Measurements from ENCODE around the gene CSMD2. TPM values are rescaled to one million over a fixed set of nuclear protein-coding genes. Genes with fewer than 3 reads are reported as not detected.

Gene CSMD2
- total and polyA plus RNA-seq, 2 of the 8 experiments (the other 6 are each of a cell fraction or from before 2014, with no cell fraction given), result 7.0 to 14.7 TPM

DNA sequence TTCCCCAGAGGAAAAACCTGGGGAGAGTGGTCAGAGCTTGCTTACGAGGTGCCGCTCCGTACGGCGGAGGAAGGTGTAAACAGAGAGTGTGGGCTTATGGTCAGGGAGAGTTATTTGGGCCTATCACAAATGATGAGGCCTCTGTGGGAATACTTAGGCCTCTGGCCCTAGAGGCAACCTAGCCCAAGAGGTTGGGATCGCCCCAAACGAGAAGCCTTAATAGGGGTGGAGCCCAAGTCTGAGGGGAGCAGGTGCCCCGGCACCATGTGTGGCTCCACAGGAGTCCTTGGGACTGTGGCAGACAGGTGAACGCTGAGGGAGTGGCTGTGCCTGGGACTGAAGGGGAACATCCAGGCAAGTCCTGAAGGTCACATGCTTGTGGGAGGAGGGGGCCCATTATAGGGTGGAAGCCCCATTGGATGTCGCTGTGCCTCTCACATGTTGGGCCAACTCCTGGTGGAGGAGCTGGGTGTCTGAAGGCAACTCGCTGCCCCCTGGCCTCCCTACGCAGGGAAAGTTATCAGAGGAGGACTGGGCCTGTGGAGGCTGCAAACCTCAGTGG, 557.5 kb downstream of the CSMD2 start (continued):
- TF ChIP-seq, protein P1, sequence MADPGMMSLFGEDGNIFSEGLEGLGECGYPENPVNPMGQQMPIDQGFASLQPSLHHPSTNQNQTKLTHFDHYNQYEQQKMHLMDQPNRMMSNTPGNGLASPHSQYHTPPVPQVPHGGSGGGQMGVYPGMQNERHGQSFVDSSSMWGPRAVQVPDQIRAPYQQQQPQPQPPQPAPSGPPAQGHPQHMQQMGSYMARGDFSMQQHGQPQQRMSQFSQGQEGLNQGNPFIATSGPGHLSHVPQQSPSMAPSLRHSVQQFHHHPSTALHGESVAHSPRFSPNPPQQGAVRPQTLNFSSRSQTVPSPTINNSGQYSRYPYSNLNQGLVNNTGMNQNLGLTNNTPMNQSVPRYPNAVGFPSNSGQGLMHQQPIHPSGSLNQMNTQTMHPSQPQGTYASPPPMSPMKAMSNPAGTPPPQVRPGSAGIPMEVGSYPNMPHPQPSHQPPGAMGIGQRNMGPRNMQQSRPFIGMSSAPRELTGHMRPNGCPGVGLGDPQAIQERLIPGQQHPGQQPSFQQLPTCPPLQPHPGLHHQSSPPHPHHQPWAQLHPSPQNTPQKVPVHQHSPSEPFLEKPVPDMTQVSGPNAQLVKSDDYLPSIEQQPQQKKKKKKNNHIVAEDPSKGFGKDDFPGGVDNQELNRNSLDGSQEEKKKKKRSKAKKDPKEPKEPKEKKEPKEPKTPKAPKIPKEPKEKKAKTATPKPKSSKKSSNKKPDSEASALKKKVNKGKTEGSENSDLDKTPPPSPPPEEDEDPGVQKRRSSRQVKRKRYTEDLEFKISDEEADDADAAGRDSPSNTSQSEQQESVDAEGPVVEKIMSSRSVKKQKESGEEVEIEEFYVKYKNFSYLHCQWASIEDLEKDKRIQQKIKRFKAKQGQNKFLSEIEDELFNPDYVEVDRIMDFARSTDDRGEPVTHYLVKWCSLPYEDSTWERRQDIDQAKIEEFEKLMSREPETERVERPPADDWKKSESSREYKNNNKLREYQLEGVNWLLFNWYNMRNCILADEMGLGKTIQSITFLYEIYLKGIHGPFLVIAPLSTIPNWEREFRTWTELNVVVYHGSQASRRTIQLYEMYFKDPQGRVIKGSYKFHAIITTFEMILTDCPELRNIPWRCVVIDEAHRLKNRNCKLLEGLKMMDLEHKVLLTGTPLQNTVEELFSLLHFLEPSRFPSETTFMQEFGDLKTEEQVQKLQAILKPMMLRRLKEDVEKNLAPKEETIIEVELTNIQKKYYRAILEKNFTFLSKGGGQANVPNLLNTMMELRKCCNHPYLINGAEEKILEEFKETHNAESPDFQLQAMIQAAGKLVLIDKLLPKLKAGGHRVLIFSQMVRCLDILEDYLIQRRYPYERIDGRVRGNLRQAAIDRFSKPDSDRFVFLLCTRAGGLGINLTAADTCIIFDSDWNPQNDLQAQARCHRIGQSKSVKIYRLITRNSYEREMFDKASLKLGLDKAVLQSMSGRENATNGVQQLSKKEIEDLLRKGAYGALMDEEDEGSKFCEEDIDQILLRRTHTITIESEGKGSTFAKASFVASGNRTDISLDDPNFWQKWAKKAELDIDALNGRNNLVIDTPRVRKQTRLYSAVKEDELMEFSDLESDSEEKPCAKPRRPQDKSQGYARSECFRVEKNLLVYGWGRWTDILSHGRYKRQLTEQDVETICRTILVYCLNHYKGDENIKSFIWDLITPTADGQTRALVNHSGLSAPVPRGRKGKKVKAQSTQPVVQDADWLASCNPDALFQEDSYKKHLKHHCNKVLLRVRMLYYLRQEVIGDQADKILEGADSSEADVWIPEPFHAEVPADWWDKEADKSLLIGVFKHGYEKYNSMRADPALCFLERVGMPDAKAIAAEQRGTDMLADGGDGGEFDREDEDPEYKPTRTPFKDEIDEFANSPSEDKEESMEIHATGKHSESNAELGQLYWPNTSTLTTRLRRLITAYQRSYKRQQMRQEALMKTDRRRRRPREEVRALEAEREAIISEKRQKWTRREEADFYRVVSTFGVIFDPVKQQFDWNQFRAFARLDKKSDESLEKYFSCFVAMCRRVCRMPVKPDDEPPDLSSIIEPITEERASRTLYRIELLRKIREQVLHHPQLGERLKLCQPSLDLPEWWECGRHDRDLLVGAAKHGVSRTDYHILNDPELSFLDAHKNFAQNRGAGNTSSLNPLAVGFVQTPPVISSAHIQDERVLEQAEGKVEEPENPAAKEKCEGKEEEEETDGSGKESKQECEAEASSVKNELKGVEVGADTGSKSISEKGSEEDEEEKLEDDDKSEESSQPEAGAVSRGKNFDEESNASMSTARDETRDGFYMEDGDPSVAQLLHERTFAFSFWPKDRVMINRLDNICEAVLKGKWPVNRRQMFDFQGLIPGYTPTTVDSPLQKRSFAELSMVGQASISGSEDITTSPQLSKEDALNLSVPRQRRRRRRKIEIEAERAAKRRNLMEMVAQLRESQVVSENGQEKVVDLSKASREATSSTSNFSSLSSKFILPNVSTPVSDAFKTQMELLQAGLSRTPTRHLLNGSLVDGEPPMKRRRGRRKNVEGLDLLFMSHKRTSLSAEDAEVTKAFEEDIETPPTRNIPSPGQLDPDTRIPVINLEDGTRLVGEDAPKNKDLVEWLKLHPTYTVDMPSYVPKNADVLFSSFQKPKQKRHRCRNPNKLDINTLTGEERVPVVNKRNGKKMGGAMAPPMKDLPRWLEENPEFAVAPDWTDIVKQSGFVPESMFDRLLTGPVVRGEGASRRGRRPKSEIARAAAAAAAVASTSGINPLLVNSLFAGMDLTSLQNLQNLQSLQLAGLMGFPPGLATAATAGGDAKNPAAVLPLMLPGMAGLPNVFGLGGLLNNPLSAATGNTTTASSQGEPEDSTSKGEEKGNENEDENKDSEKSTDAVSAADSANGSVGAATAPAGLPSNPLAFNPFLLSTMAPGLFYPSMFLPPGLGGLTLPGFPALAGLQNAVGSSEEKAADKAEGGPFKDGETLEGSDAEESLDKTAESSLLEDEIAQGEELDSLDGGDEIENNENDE (IDR thresholded peaks at IDR 0.05; ENCODE audit: insufficient replicate concordance, low read length), result no peak
- TF ChIP-seq PHF8 (conservative IDR thresholded peaks at IDR 0.05; ENCODE audit: low read depth, low read length) (no peak), CTBP2 (IDR thresholded peaks at IDR 0.05; ENCODE audit: borderline replicate concordance, insufficient read depth, insufficient read length, low read length) (no peak), TAF7 (optimal IDR thresholded peaks at IDR 0.05; ENCODE audit: borderline replicate concordance, low read depth, low read length) (no peak), EZH2 (IDR thresholded peaks at IDR 0.05; ENCODE audit: low read depth, low read length, severe bottlenecking) (no peak), JUN (IDR thresholded peaks at IDR 0.05; ENCODE audit: low read depth, low read length) (no peak), ASH2L (IDR thresholded peaks at IDR 0.05; ENCODE audit: low read length) (no peak), EGR1 (IDR thresholded peaks at IDR 0.05; ENCODE audit: borderline replicate concordance, low read depth, low read length) (no peak)
- TF ChIP-seq, protein P2, sequence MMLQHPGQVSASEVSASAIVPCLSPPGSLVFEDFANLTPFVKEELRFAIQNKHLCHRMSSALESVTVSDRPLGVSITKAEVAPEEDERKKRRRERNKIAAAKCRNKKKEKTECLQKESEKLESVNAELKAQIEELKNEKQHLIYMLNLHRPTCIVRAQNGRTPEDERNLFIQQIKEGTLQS (IDR thresholded peaks at IDR 0.05; ENCODE audit: insufficient read depth, low read depth, low read length), result no peak
- TF ChIP-seq, protein P3, sequence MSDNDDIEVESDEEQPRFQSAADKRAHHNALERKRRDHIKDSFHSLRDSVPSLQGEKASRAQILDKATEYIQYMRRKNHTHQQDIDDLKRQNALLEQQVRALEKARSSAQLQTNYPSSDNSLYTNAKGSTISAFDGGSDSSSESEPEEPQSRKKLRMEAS (IDR thresholded peaks at IDR 0.05), result no peak
